ENCODE results near the gene MYEOV.

The MYEOV gene

DNA sequence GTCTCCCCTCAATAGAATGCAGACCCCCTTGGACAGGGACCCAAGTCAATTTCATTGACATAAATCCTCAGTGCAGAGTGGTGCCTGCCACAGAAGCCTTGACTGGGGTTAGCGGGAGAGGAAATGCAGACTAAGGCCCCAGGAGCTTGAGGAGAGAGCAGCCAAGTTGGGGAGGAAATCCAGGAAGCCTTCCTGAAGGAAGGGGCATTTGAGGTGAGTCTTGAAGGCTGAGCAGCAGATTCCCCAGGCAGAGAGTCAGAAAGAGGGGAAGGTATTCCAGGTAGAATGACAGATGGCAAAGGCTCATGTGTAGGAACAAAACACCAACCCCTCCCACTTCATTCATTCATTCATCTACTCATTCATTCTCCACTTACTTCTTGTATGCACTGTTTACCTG lies 10.3 kb downstream of the MYEOV start:
- no peak for TF ChIP-seq CTCF (IDR thresholded peaks at IDR 0.05; ENCODE audit: low read depth, low read length)
- no peak overlapping the region for H3K4me3 ChIP-seq (ENCODE audit: low read depth, low read length)

DNA sequence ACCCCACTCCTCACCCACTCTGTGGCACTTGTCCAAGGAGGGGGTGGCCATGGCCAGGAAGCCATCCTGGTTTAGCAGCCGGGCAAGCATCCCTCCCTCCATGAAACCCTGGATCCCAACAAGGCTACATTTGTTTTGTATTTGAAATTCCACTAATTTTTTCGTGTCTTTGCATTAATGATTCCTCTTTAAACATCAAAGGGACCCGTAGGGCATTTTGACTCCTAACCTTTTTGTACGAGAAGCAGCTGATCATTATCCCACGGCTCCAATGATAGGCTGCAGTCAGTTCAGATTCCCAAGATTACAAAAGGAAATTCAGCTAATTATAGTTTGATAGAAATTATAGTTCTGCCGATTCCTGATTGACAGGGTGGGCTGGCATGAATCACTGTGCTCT lies 10.7 kb downstream of the MYEOV start:
- no peak for TF ChIP-seq CTCF (IDR thresholded peaks at IDR 0.05; ENCODE audit: low read depth, low read length)
- no peak overlapping the region for H3K4me3 ChIP-seq (ENCODE audit: low read depth, low read length)

- TF ChIP-seq CTCF (IDR thresholded peaks at IDR 0.05; ENCODE audit: low read depth, low read length): no peak
- no peak overlapping the region for H3K4me3 ChIP-seq (ENCODE audit: low read depth, low read length)
Measured at GRCh38 chr11:69305885-69306540, 12.1 kb downstream of the MYEOV start.

- no peak overlapping the region for H3K4me3 ChIP-seq (ENCODE audit: low read depth, low read length)
Measured at GRCh38 chr11:69306821-69307220, 12.9 kb downstream of the MYEOV start.

DNA sequence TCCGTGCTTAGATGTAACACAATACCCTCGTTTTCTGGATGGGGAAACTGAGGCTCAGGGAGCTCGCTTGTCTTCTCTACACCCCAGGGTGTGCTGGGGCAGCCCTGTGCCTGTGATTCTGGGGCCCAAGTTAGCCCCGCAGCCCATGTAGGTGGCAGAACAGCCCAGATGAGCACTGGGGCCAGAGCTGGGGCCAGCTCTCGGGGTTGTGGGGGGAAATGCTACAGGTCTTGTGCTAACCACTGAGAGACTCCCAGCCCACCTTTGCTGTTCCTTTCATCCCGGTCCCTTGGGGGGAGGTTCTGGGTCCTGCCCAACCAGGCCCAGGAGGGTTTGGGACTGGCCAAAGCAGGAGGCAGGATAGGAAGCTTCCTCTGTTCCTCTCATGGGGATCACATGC lies 13.5 kb downstream of the MYEOV start:
- TF ChIP-seq CTCF (IDR thresholded peaks at IDR 0.05; ENCODE audit: low read depth, low read length): no peak
- H3K4me3 ChIP-seq (ENCODE audit: low read depth, low read length): no peak overlapping the region

More at GRCh38 chr11:69306821-69307220, 12.9 kb downstream of the MYEOV start:
- TF ChIP-seq CTCF (IDR thresholded peaks at IDR 0.05; ENCODE audit: low read depth, low read length): no peak

DNA sequence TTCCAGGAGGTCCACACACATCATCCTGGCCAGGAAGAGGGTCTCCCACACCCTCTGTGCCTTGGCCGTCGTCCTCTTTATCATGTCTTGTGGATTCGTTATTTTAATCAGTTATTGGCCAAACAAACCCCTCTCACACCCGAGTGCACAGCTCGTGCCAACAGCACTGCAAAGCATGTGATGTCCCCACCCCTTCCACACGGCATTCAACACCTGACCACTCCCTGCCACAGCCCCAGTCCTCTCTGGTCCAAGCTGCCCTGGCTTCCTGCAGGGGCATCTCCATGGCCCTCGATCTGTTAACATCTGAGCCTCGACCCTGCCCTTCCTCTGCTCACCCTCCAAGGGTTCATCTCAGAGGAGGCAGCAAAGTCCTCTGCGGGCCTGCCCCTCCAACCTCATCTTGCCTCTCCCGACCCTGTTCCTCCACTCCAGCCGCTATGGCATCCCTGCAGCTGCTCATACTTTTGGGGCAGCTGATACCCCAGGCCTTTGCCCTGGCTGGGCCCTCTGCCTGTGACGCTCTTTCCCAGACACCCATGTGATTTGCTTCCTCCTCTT lies 14.0 kb downstream of the MYEOV start:
- H3K4me3 ChIP-seq (ENCODE audit: low read depth, low read length): no peak overlapping the region
- no peak for TF ChIP-seq CTCF (IDR thresholded peaks at IDR 0.05; ENCODE audit: low read depth, low read length)

GRCh38 chr11:69308491-69308911 lies 14.5 kb downstream of the MYEOV start:
- H3K4me3 ChIP-seq (ENCODE audit: low read depth, low read length): no peak overlapping the region
- TF ChIP-seq CTCF (IDR thresholded peaks at IDR 0.05; ENCODE audit: low read depth, low read length): no peak
